GM21717 (cell line): ENCODE data around the gene VAMP4.
A peak's percentile ranks its signal among the peaks of the same experiment; 100 is the strongest.
"Not testable (repeated sequence)": the region's sequence is repeated elsewhere in the genome, so short reads cannot be mapped to it uniquely, and the experiment has no call there.

Experiments
- ATAC-seq: cut with Tn5 transposase; IDR thresholded peaks from one replicate; pipeline ENCODE4 v1.9.1; 2021; ENCODE audit warnings: mild to moderate bottlenecking, moderate library complexity; ENCODE audit not compliant: unreplicated experiment

The VAMP4 gene

DNA sequence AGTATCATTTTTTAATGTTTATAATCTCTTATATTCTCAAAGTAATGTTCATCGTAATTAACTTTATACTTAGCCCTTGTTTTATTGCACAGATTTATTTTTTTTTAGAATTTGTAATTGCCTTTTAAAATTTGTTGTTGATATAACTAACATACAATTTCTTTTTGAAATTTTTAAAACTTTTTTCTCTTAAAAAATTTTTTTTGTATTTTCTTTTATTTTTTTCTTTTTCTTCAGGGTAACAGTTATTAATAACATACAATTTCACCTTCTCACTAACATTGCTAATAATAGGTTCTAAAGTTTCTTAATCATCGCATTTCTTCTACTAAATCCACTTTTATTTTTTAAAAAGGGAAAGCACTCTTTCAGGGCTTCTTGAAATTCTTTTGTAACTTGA is 11.3 kb upstream of the VAMP4 start:
- no peak for ATAC-seq

DNA sequence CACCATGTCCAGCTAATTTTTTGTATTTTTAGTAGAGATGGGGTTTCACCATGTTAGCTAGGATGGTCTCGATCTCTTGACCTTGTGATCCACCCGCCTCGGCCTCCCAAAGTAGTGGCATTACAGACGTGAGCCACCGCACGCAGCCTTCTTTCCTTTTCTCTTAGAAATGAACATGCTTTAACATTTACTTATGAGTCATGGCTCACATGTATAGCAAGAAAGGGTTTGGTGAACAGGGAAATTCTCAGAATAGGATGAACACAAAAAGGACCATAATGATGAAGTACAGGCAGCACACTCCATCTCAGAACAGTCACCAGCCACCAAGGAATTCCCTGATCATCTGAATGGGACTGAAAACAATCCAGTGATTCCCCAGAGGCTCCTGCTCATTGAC is 9.4 kb upstream of the VAMP4 start:
- no peak for ATAC-seq

DNA sequence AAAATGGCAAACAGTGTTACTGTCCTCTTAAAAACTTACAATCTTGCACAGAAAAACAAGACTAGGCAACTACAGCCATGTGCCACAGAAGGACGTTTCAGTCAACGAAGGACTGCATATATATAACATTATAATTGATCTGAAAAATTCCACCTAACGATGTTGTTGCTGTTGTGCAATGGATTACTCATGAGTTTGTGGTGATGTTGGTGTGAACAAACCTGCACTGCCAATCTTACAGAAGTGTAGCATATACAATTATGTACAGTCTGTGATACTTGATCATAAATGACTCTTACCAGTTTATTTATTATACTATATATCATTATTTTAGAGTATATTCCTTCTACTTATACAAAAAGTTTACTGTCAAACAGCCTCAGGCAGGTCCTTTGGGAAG is 6.8 kb upstream of the VAMP4 start:
- no peak for ATAC-seq

DNA sequence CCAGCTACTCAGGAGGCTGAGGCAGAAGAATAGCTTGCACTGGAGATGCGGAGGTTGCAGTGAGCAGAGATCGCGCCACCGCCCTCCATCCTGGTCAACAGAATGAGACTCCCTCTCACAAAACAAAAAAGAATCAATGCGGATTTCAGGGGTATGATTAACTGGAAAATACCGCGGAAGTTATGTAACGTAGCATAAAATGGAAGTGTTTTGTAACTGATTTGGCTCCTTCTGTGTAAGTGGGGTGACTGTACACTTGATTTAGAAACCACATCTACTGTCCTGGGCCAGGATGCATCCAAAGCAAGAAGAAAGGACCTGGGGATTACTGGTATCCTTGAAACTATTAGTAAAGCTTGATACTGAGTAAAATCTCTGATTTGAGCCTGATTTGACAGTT is 3.1 kb upstream of the VAMP4 start:
- no peak for ATAC-seq

DNA sequence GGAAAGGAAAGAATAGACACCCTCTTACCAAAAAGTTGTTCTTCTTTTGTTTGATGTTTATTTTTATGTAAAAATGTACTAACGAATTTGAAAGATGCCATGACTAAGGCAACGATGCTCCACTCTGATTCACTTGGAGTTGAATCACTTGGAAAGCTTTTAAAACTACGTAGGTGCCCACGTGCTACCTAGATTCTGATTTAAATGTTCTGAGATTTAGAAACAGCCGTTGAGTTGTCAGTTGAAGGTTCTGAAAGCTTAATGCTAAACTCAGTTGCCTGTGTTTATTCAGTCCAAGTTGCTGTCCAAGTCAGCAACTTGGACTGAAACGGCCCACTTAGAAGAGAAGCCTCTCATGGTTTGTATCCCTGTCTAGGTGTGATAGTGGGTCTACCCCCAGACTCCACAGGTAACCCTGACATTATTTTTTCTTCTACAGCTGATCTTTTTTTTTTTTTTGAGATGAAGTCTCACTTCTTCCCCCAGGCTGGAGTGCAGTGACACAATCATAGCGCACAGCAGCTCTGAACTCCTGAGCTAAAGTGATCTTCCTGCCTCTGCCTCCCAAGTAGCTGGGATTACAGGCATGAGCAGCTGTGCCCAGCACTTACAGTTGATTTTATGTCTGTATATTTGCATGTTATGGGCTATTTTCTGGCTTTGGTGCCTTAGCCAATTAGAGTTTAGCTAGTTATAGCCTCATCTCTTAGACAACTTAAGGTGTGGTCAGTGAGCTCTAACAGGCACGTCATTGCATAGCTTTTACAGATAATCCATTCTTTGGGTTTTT is 1.4 kb upstream of the VAMP4 start:
- no peak for ATAC-seq

DNA sequence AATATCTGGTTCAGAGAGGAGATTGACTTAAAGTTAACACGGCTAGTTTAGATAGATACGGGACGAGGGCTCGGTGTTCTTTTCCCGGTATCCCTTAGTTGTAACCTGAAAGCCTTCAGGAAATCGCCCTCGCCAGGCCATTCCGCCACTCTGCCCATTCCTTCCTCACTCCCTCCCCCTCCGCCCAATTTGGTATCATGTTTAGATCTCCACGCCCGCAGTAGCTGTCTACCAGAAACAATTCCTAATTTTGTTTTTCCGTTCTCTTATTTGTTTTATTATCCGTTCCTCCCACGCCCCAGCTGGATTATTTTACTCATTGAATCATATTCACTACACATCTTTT is 685 bp upstream of the VAMP4 start:
- ATAC-seq = peak; percentile 6

DNA sequence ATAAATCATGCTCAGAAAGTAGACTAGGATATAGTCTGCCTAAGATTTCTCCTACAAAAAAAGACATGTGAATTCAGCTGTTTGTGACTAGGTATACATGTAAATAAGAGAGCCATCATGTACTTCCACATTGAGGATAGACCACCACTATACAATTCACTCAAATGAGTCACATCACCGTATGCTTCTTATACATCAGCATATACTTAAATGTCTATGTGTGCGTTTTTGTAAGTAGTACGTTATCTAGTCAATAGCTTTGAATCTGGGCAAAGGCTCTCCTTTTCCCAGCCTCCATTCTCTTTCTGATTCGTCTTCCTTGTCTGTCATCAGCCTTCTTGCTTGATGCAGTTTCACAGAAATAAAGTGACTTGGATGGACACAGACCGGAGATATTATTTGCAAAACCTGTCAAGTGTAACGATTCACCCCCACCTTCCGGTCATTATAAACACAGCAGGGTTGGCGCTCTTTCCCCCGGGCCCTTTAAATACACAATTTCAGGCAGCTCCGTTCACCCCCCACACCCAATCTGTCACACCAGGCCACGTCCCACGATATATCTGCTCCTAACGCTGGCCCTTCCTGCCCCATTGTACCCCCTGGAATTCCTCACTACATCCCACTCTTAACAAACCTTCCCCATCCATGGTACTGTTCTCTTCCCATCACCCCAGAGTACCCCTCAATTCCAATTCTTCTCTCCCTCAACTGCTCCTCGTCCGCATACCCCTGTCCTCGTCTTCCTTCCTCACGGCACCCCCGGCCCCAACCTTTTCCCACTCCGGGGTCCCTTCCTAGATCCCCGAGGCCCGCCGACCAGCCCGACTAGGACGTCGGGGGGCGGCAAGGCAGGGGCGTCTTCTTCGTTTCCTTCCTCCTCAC is 636 bp downstream of the VAMP4 start:
- ATAC-seq = peak; percentile 10

DNA sequence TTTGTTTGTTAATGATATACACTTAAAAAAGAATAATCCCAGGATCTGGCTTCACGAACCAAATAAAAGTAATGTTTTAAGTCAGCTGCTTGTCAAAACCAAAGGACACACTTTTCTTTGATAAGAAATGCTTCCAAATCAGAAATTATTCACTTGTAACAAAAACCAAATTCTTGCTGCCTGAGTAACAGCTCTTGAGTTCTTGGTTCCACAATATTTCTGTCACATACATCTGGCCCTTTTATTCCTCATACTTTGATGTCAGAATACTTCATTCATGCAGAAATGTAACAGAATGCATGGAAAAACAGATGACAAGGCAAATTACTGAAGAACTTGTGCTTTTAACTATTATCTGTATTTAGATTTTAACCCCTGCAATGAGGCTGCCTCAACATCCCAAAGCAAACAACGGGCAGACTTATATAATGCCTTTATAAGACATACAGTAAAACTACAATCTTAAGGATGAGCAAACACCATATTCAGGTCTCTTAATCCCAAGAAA is 1.5 kb downstream of the VAMP4 start:
- no peak for ATAC-seq

DNA sequence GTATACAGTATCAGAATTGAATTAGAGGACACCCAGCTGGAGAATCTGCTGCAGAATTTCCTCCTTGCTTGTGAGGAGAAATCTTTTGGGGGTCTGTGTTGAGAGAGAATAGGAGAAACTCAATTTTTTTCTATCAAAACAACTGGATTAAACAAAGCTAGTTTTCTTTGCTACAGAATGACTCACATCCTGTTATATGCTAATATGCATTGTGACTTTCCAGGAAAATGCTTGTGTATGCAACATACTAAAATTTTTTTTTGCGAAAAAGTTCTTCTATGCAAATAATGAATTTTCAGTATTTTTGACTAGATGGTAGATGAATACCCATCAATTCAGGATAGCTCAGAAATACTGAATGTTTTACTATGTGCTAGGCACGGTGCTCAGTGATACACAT is 2.2 kb downstream of the VAMP4 start:
- ATAC-seq = no peak

DNA sequence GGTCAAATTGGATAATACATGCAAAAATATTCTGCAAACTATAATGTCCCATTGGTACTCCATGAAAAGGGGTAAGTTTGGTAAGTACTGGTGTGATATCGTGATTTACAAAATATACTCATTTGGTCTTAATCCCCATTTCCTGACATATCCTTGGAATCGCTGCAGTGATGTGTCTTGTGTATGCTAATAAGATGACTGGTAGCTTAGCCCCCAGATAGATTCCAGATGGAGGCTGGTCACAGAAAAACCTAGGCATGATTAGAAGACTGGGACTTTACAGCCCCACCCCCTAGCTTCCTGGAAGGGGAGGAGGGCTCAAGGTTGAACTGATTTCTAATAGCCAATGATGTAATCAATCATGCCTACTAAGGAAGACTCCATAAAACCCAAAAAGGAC is 3.0 kb downstream of the VAMP4 start:
- no peak for ATAC-seq

DNA sequence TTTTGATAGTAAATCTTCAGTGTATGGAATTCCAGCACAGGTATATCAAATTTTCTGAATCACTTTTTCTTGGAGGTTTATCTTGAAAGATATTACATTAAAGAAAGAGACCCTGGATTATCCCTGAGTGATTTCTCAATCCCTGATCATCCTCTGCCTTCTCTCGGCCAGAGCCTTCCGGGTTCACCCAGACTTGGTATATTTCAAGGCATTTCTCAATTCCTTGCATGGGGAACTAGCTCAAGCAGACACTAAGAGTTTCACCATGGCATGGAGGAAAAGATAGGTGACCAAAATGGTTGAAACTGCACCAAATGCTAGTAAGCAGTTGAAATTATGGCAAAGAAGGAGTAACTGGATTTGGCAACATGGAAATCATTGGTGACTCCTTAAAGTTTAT is 5.7 kb downstream of the VAMP4 start:
- no peak for ATAC-seq

DNA sequence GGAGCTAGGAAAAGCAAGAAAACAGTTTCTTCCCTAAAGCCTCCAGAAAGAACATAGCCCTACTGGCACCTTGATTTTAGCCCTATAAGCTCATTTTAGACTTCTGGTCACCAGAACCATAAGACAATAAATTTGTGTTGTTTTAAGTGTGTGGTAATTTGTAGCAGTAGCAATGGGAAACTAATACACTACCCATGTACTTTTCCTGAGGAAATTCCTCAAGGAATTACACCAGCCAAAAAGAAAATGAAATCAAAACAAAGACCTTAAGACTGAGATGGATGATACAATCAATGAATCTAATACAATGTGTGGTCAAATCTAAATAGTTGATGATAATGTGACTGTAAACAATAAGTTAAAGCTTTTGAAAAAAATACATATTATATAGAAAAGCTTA is 11.8 kb downstream of the VAMP4 start:
- ATAC-seq = no peak

DNA sequence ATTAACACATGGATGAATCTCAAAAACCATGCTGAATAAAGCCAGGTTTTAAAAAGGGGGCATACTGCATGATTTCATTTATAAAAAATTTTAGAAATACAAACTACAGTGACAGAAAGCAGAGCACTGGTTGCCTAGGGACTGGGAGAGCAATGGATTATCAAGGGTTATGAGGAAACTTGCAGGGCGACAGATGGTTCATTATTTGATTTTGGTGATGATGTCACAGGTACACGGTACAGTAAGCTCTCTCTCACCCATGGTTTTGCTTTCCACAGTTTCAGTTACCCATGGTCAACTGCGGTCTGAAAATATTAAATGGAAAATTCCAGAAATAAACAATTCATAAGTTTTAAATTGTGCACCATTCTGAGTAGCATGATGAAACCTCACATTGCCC is 14.1 kb downstream of the VAMP4 start:
- ATAC-seq = no peak

DNA sequence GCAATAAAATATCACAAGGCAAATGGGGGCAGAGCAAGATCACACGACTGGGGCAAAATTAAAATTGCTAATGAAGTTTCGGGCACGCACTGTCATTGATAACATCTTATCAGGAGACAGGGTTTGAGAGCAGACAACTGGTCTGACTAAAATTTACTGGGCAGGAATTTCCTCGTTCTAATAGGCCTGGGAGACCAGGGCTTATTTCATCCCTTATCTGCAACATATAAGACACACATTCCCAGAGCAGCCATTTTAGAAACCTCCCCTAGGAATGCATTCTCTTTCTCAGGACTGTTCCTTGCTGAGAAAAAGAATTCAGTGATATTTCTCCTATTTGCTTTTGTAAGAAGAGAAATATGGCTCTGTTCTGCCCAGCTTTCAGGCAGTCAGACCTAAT is 18.7 kb downstream of the VAMP4 start:
- ATAC-seq = not testable (repeated sequence)

DNA sequence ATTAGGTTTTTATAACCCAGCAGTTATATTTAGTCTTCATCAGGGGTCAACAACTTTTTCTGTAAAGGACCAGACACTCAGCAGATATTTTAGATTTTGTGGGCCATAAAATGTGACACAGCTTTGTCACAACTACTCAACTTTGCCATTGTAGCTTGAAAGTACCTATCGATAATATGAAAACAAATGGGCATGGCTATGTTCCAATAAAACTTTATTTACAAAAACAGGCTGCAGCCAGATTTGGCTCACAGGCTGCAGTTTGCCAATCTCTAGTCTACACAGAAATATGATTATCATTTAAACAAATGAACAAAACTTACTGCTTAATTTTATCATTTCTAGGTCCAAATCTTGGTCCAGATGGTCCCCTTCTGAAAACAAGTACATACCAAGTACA is 23.0 kb downstream of the VAMP4 start:
- no peak for ATAC-seq

DNA sequence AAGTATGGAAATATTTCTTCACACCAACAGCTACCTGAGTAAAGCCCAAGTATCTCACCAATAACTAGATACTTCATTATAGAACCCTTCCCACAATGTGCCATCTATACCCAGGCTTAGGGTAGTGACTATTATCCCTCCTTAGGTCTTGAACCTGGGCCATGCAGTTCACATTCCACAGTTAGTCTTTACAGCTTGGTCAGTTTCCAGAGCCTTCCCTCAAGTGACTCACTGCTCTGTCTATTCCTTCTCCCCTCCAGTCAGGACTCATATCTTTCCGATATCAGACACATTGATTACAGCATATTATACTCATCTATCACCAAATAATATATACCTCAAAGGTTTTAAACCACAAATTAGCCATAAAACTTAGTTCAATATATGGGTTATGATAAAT is 23.6 kb downstream of the VAMP4 start:
- ATAC-seq = no peak

DNA sequence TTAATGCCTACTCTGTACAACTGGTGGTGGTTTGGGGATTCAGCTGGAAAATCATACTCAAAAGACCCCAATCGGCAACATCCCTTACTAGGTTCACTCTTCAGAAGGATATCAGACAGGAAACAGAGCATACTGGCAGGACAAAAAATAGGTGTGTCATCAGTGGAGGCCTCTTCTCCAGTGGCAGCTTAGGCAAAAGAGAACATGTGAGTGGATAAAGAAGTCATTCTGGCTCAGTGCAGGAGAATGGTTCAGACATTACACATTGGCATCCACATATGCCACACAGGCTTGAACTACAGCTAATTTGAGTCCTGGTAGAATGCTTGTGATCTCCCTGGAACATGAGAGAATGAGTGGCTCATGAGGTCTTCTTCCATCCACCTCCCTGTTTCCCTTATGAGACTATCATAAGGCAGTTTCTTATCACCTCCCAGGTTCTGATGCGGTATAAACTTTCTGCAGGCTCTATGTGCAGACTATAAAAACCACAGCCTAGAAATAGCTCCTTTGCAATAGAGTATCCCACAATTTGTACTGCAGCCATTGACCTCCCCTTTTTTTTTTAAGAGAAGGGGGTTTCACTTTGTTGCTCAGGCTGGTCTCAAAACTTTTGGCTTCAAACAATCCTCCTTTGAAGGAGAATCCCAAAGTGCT is 24.7 kb downstream of the VAMP4 start:
- no peak for ATAC-seq

DNA sequence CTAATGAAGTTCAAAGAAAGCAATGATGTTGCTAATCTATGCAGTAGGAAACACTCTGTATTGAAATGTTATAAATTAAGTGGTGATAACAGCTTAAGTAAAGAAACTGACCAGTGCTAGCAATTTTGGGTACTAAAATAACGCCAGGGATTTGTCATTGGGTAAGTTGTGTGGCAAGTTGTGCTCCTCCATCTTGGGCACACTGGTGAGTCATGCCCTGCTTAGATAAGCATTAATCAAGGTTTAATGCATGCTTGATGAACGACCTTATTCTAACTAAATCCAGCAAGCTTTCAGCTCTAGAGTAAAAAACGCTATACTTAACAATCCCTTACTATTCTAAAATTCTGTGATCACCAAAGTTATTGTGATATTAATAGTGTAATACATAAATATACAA is 25.2 kb downstream of the VAMP4 start:
- ATAC-seq = no peak

DNA sequence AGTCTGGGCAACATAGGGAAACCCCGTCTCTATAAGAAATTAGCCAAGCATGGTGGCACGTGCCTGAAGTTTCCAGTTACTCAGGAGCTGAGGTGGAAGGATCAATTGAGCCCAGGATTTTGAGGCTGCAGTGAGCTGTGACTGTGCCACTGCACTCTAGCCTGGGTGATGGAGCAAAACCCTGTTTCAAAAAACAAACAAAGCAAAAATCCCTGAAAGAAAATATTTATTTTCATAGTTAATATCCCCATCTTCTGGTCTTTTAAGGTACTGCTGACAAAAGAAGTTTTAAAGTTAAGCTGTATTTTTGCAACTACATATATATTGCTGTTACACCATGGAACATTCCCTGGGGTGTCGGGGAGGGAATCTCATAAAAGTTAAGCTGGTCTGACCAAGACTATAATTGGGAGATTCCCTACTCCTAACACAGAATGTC is 26.0 kb downstream of the VAMP4 start:
- no peak for ATAC-seq

DNA sequence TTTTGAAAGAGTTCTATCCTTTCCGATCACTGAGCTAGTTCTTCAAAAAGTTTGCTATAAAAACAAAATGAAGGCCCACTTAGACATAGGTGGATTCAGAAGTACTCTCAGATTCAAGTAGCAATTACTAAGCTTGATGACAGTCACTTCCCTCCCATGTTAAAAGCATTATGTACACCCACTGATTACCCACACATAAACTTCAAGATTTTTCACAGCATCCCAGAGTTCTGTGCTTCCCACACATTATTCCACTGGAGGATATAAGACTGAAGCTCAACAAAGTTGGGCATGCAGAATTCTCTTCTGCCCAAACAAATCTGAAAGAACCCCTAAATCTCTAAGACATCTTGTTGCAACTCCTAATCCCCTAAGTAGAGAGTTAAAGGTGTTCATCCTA is 29.5 kb downstream of the VAMP4 start:
- ATAC-seq = no peak

DNA sequence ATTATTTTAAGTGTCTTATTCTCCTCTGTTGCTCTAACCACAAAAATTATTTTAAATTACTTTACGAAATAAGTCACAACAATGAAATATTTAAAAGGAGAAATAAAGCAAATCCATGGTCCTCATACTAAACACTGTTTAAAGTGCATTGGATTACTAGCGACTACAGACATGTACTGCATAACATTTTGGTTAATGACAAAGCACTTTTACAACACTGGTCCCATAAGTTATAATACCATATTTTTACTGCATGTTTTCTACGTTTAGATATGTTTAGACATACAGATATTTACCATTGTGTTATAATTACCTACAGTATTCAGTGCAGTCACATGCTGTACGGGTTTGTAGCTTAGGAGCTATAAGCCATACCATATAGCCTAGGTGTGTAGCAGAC is 30.2 kb downstream of the VAMP4 start:
- no peak for ATAC-seq

DNA sequence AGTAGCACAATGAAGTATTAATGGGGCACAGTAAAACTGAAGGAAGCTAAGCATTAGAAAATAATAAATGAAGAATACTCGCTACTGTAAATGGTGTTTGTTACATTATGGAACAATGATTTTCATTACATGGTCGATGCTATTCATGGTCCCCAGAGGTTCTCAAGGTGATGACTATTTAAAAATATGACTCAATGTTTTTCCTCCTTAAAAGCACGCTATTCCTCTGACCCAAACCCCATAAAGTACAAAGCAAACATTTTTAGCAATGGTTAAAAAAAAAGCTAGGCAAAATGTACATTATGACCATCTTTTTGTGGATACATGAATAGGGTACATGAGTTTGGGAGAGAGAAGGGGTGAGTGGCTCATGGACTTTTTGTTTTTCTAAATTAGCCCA is 34.3 kb downstream of the VAMP4 start:
- no peak for ATAC-seq
